Activated naive CD4-positive, alpha-beta T cell treated with anti-CD3 and anti-CD28 coated beads, Interleukin-2, amount 50 U/mL, for 72 hours (primary cell): ENCODE data around the gene MRPL1. TPM values are rescaled to one million over a fixed set of nuclear protein-coding genes. Genes with fewer than 3 reads are reported as not detected.
A peak's percentile ranks its signal among the peaks of the same experiment; 100 is the strongest.
"Not testable (repeated sequence)": the region's sequence is repeated elsewhere in the genome, so short reads cannot be mapped to it uniquely, and the experiment has no call there.

ENCODE experiments used
- ATAC-seq, 2 donors: fragments of 150-1000 bp; cut with Tn5 transposase; 2 replicates each; pipeline ENCODE4 v1.10.0; 2021; ENCODE audit warnings: mild to moderate bottlenecking in 2 of 2, moderate library complexity in 2 of 2
- DNase-seq, 2 donors: peaks; one replicate each; pipeline ENCODE4 v3.0.0; 2021 to 2022; ENCODE audit warnings: low spot score in 2 of 2
- H3K27ac Mint-ChIP-seq, 2 donors: one replicate each; pipeline ENCODE4 v1.8.0; 2022; ENCODE audit warnings: mild to moderate bottlenecking in 2 of 2, mixed read lengths in 2 of 2
- H3K36me3 Mint-ChIP-seq, 2 donors: one replicate each; pipeline ENCODE4 v1.8.0; 2022; ENCODE audit warnings: mixed read lengths in 2 of 2
- H3K9me3 Mint-ChIP-seq, 2 donors: one replicate each; pipeline ENCODE4 v1.8.0; 2022; ENCODE audit warnings: mixed read lengths in 2 of 2
- total RNA-seq, 2 donors: library from RNA; stranded (reverse); gene quantifications; one replicate each; pipeline ENCODE4 v1.2.3, GENCODE V29; 2022

The MRPL1 gene
- total RNA-seq, 2 donors from 2014 or later: 21.0 to 47.2 TPM

DNA sequence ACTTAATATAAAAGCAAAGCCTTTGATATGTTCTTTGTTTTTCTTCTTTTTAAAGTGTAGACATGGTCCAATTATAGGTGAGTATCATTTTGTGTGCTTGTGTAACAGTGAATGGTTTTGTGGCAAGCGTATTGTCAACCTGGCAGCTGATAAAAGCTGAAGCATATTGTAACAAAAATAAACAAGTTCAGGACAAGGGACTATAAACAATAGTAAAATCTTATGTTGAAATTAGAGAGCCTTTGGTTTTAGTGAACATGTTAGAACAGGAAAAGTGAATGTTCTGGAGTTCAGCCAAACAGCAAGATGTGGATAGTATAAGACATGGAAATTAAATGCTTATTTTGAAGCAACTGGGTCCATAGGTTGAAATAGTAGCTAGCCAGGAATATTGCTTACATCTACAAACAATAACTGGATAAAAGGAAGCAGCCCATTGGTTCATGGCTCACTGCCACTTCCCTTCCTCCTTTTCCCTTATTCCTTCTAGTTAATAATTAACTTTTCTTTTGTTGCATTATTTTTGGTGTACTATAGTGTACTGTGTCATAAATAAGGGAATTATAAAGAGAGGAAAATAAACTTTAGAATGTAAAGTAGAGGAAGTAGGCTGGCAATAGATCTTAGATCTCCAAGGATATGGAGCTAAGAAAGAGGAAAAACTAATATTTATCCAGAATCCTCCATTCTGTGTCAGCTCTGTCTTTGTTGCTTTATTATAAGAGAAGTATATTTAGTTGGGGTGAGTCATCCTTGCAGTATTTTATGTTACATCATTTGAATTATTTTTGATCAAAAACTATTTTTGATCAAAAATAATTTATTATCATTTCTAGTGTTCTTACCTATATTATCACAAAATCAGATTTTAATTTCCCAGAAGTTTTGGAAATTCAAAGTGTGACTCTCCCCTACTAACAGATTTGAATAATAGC, 65.6 kb downstream of the MRPL1 start:
- ATAC-seq (no peak), DNase-seq (no peak)
- H3K27ac Mint-ChIP-seq: no peak overlapping the region
- no peaks in the 10 kb centered on the region for H3K9me3 Mint-ChIP-seq
- peaks cover 23 to 36% of the 10 kb centered on the region in 2 donors for H3K36me3 Mint-ChIP-seq

DNA sequence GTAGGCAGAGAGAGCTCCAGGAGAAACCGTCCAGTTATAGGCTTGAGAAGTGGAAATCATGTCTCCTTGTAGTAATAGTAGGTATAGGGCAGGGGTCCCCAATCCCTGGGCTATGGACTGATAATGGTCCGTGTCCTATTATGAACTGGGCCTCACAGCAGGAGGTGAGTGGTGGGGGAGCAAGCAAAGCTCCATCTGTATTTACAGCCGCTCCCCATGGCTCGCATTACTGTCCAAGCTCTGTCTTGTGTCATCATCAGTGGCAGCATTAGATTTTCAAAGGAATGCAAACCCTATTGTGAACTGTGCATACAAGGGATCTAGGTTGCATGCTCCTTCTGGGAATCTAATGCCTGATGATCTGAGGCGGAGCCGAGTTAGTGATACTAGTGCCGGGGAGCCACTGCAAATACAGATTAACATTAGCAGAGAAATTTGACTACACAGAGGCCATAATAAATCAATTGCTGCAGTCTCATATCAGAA, 67.6 kb downstream of the MRPL1 start:
- Mint-ChIP-seq H3K36me3 (peaks cover 30% of the 10 kb centered on the region in 2 donors), H3K27ac (no peak overlapping the region), H3K9me3 (no peaks in the 10 kb centered on the region)
- DNase-seq: no peak
- ATAC-seq: no peak

DNA sequence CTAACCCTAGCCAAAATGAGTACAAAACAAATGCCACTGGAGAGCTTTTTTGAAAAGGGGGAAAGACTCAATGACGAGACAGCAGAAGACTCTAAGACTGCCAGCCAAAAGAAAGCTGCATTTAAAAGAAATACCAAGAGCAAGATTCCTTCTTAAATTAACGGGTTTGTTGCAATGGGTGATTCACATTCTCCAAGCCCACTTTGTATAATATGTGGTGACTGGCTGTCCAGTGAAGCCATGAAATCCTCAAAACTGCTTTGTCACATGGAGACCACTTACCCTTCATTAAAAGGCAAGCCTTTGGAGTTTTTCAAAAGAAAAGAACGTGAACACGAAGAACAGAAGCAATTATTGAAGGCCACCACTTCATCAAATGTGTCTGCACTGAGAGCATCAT, 68.2 kb downstream of the MRPL1 start:
- no peak overlapping the region for H3K27ac Mint-ChIP-seq
- ATAC-seq (no peak), DNase-seq (no peak)
- peaks cover 24 to 30% of the 10 kb centered on the region in 2 donors for H3K36me3 Mint-ChIP-seq
- H3K9me3 Mint-ChIP-seq: no peaks in the 10 kb centered on the region

DNA sequence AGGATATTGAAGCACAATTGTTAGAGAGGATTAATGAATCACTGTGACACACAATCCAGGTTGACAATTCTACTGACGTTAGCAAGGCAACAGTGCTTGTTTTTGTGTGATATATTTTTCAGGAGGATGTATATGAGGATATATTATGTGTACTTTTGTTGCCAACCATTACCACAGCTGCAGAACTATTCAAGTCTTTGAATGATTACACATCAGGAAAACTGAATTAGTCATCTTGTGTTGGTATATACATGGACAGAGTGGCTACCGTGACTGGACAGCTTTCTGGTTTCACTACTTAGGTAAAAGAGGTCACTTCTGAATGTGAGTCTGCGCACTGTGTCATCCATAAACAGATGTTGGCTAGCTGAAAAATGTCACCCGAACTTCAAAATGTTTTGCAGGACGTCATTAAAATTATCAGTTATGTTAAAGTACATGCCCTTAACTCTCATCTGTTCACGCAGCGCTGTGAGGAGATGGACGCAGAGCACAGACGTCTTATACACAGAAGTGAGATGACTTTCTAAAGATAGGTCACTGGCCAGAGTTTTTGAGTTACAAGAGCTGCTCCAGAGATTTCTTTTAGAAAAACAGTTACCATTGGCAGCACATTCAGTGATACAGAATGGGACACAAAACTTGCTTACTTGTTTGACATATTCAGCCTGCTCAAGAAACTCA, 69.0 kb downstream of the MRPL1 start:
- Mint-ChIP-seq H3K36me3 (peaks cover 22 to 30% of the 10 kb centered on the region in 2 donors), H3K27ac (no peak overlapping the region), H3K9me3 (no peaks in the 10 kb centered on the region)
- ATAC-seq: no peak
- DNase-seq: no peak

DNA sequence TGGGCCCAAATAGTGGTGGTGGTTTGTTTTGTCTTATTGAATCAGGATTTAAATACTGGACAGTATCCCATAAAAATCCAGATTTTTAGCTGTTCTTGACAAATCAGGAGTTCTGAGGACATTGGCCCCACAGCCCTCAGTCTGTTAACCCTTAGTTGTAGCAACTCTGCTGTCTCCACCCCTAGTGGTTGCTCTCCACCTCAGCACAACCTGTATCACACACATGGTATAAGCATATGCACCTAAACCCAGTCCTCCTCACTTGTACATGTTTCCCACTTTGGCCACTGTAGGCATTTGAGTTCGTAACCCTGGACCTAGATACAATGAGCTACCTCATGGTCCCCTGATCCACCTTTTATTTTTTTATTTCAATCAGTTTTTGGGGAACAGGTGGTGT, 75.9 kb downstream of the MRPL1 start:
- Mint-ChIP-seq H3K36me3 (peaks cover 43 to 68% of the 10 kb centered on the region in 2 donors), H3K9me3 (peaks cover 4 to 16% of the 10 kb centered on the region in 2 donors), H3K27ac (no peak overlapping the region)
- DNase-seq (no peak), ATAC-seq (no peak)

DNA sequence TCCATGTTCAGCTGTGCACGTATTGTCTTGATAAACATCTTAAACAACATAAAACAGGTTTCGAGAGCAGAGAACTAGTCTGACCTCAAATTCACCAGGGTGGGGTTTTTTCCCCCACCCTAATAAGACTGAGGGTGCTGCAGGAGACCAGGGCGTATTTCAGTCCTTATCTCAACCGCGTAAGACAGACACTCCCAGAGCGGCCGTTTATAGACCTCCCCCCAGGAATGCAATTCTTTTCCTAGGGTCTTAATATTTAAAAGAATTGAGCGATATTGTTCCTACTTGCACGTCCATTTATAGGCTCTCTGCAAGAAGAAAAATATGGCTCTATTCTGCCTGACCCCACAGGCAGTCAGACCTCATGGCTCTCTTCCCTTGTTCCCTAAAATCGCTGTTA, 83.3 kb downstream of the MRPL1 start:
- peaks cover 38 to 41% of the 10 kb centered on the region in 2 donors for H3K36me3 Mint-ChIP-seq
- ATAC-seq: not testable (repeated sequence)

DNA sequence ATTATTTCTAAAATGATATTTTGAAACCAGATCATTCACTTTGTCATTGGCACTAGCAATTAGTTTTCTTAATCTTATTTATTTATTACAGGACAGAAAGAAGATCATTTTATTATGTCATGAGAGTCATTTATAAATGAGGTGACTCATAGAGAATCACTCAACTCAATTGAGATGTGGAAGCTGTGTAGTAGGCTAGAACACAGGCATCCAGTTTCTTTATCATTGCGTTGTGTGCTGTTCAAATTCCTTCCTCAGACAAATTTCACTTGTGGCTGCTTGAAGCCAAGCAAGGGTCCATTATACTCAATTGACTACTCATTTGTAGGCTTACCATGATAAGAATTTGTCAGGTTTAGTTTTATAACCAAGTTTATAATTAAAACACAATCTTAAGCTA, 87.6 kb downstream of the MRPL1 start:
- Mint-ChIP-seq H3K27ac (no peak overlapping the region), H3K9me3 (peaks cover 0 to 4% of the 10 kb centered on the region in 2 donors), H3K36me3 (peaks cover 6 to 33% of the 10 kb centered on the region in 2 donors)
- ATAC-seq (no peak), DNase-seq (no peak)

More for the DNA sequence above, 83.3 kb downstream of the MRPL1 start:
- H3K9me3 Mint-ChIP-seq: peaks cover 10 to 13% of the 10 kb centered on the region in 2 donors
- H3K27ac Mint-ChIP-seq, DNase-seq: not testable (repeated sequence)

DNA sequence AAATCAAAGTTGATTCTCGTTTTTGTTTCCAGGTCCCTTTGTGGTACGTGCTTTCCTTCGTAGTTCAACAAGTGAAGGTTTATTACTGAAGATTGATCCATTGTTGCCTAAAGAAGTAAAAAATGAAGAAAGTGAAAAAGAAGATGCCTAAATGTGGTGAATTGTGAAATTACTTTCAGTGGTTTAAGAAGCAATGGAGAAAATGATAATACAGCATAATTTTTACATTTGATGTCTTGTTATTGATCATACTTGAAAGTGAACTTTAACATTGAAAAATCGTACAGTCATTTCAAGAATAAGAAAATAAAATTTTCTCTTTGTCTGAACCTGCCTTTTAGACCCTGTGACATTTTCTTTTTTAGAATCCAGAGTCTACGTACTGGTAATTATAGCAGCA, 89.8 kb downstream of the MRPL1 start:
- ATAC-seq: peak; percentile 39 to 77
- H3K27ac Mint-ChIP-seq: no peak overlapping the region

DNA sequence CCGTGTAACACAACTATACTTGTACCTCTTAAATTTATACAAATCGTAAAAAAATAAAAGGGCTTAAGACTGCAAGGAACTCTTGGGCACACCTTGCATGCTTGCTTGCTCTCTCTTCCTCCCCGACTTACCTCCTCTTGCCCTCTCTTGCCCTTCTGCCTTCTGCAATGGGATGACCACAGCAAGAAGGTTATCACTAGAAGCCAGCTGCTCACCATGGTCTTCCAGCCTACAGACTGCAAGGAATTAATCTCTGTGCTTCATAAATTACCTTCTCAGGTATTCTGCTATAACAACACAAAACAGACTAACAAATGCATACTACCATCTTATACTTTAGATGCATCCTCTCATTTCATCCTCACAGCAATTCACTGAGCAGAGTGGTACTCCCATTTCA, 92.1 kb downstream of the MRPL1 start:
- no peak overlapping the region for H3K27ac Mint-ChIP-seq
- H3K36me3 Mint-ChIP-seq: peaks cover 0 to 27% of the 10 kb centered on the region in 2 donors
- no peak for DNase-seq
- H3K9me3 Mint-ChIP-seq: no peaks in the 10 kb centered on the region
- ATAC-seq: no peak

More for the DNA sequence above, 89.8 kb downstream of the MRPL1 start:
- Mint-ChIP-seq H3K9me3 (no peaks in the 10 kb centered on the region), H3K36me3 (peaks cover 0 to 27% of the 10 kb centered on the region in 2 donors)
- no peak for DNase-seq

DNA sequence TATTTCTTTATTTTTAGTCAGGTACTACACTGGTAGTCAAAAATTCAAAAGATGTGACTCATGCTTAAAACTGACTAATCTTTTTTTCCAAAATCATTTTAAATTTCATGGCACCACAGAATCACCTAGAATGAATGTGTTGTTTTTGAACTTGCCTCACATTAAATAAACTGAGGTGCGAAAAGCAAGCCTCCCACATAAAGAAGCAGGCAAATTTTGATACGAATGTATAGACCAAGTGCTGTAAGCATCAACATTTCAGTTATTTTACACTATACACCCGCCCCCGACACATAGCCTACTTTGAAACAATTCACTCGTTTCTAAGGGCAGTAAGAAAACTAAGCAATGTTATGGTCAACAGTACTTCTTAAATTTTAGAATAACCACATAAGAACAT, 94.3 kb downstream of the MRPL1 start:
- DNase-seq (peak in 1 of 2 donors; percentile 12), ATAC-seq (peak; percentile 4 to 71)
- Mint-ChIP-seq H3K27ac (peak overlapping the region in 1 of 2 donors; percentile 44), H3K9me3 (no peaks in the 10 kb centered on the region), H3K36me3 (peaks cover 0 to 17% of the 10 kb centered on the region in 2 donors)

DNA sequence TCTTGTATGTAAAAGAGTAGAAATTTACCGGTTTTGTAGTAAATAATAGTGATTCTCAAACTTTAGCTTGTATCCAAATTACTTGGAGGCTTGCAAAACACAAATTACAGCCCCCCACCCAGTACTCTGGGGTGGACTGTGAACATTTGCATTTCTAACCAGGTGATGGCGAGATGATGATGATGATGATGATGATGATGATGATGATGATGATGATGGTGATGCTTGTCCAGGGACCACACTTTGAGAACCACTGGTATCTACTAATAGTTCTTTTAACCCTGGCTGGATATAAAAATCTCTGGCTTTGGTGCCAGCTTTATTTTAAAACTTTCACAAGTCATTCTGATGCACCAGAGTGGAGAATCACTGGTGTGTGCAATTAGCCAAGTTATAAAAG, 96.3 kb downstream of the MRPL1 start:
- ATAC-seq (no peak), DNase-seq (no peak)
- peaks cover 0 to 11% of the 10 kb centered on the region in 2 donors for H3K36me3 Mint-ChIP-seq
- H3K9me3 Mint-ChIP-seq: no peaks in the 10 kb centered on the region
- no peak overlapping the region for H3K27ac Mint-ChIP-seq

DNA sequence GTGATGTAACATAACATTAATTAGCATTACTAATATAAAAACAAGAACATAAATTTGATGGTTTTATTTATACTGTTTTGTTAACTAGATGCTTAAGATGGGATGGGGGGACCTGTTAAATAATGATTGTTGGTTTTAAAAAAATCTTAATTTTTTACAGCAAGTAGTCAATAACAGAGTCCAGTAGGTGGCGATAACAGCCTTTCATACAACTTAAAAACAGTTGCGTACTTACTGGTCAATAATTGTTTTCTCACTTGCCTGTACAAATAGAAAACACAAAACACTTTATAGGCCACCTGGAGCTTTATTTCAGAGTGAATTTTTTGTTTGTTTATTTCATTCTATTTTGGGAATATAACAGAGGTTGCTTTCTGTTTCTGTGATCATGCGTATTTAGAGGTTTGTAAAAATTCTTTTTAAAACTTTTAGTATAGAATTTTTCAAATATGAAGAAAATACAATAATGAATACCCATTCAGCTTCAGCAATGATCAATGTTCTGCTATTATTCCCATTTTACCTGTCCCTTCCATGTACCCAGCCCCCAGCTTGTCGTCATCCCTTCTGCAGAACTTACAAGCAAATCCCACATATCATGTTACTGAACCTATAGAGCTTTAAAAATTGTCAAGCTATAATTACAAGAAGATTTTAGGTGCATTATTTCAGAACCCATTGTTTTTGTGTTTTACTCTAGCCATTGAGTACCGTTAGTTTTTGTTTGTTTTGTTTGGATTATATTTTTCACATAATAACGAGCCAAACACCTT, 97.1 kb downstream of the MRPL1 start:
- DNase-seq (no peak), ATAC-seq (no peak)
- H3K27ac Mint-ChIP-seq: no peak overlapping the region
- H3K36me3 Mint-ChIP-seq: peaks cover 0 to 2% of the 10 kb centered on the region in 2 donors
- no peaks in the 10 kb centered on the region for H3K9me3 Mint-ChIP-seq

DNA sequence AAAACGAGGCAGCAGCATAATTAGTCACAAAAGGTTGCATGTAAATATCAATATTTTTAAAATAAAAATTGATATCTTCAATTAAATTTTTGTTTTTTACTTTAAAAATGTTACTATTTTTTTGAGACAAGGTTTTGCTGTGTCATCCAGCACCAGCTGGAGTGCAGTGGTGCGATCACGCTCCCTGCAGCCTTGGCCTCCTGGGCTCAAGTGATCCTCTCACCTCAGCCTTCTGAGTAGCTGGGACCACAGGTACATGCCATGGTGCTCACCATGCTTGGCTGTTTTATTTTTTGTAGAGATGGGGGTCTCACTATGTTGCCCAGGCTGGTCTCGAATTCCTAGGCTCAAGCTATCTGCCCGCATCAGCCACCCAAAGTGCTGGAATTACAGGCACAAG, 97.7 kb downstream of the MRPL1 start:
- no peaks in the 10 kb centered on the region for H3K36me3 Mint-ChIP-seq
- no peak for ATAC-seq
- H3K27ac Mint-ChIP-seq: no peak overlapping the region
- DNase-seq: no peak
- H3K9me3 Mint-ChIP-seq: no peaks in the 10 kb centered on the region

DNA sequence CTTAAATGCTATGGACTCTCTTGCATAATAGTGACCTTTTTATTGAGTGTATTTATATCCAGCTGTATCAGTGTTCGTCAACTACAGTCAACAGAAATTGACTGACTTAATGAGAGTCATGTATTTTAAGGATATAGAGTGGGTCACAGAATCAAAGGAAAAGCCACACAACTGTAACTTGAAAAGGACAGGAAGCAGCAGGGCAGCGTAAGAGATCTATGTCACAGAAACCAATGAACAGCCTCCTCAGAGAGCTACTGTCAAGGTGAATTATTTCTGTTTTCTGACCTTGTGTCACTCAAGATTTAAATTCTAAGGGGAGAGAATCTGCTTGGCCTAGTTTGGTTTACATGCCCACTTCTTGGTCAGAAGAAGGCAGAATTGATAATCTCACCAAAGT, 100.4 kb downstream of the MRPL1 start:
- H3K27ac Mint-ChIP-seq: no peak overlapping the region
- ATAC-seq (no peak), DNase-seq (no peak)
- H3K9me3 Mint-ChIP-seq: no peaks in the 10 kb centered on the region
- no peaks in the 10 kb centered on the region for H3K36me3 Mint-ChIP-seq

DNA sequence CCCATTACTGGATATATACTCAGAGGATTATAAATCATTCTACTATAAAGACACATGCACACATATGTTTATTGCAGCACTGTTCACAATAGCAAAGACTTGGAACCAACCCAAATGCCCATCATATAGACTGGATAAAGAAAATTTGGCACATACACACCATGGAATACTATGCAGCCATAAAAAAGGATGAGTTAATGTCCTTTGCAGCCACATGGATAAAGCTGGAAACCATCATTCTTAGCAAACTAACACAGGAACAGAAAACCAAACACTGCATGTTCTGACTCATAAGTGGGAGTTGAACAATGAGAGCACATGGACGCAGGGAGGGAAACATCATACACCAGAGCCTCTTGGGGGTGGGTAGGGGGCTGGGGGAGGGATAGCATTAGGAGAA, 111.0 kb downstream of the MRPL1 start:
- H3K36me3 Mint-ChIP-seq, H3K27ac Mint-ChIP-seq, ATAC-seq: not testable (repeated sequence)

DNA sequence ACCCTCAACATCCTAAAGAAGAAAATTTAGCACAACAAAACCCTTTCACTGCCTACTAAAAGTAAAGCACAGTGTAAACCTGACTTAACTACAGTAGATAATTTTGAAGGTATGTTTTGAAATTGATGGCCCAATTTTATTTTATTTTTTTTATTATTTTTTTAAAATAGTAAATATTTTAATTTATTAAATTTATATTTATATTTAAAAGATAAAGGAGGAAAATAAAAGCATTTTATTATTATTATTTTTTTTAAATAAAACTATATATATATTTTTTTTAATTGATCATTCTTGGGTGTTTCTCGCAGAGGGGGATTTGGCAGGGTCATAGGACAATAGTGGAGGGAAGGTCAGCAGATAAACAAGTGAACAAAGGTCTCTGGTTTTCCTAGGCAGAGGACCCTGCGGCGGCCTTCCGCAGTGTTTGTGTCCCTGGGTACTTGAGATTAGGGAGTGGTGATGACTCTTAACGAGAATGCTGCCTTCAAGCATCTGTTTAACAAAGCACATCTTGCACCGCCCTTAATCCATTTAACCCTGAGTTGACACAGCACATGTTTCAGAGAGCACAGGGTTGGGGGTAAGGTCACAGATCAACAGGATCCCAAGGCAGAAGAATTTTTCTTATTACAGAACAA, 120.4 kb downstream of the MRPL1 start:
- not testable (repeated sequence) for DNase-seq, H3K9me3 Mint-ChIP-seq, H3K27ac Mint-ChIP-seq, H3K36me3 Mint-ChIP-seq, ATAC-seq

More for the DNA sequence above, 111.0 kb downstream of the MRPL1 start:
- not testable (repeated sequence) for DNase-seq, H3K9me3 Mint-ChIP-seq
